Measurements from ENCODE around the gene TUBGCP3.

The TUBGCP3 gene

GRCh38 chr13:112469071-112469745, 118.7 kb downstream of the TUBGCP3 start:
- no peak for DNase-seq

GRCh38 chr13:112468069-112468468, 119.9 kb downstream of the TUBGCP3 start:
- no peak for DNase-seq

GRCh38 chr13:112467236-112467635, 120.7 kb downstream of the TUBGCP3 start:
- no peak for DNase-seq

GRCh38 chr13:112466132-112467058, 121.6 kb downstream of the TUBGCP3 start:
- no peak for DNase-seq

GRCh38 chr13:112465251-112466131, 122.5 kb downstream of the TUBGCP3 start:
- DNase-seq = no peak

- DNase-seq = no peak
These were observed 123.2 kb downstream of the TUBGCP3 start for GRCh38 chr13:112464720-112465119.

- DNase-seq = no peak
These were observed 125.5 kb downstream of the TUBGCP3 start for GRCh38 chr13:112462408-112462807.

GRCh38 chr13:112457485-112457884, 130.5 kb downstream of the TUBGCP3 start:
- no peak for DNase-seq

- no peak for DNase-seq
These were observed 130.9 kb downstream of the TUBGCP3 start for GRCh38 chr13:112457081-112457480.

GRCh38 chr13:112456138-112457056, 131.6 kb downstream of the TUBGCP3 start:
- no peak for DNase-seq

- DNase-seq = no peak
These were observed 132.4 kb downstream of the TUBGCP3 start for GRCh38 chr13:112455476-112456059.

GRCh38 chr13:112454648-112455334, 133.2 kb downstream of the TUBGCP3 start:
- no peak for DNase-seq

GRCh38 chr13:112453874-112454647, 133.9 kb downstream of the TUBGCP3 start:
- no peak for DNase-seq

- DNase-seq = no peak
These were observed 134.6 kb downstream of the TUBGCP3 start for GRCh38 chr13:112453207-112453829.

GRCh38 chr13:112452380-112453206, 135.4 kb downstream of the TUBGCP3 start:
- DNase-seq = no peak

- DNase-seq = no peak
These were observed 136.2 kb downstream of the TUBGCP3 start for GRCh38 chr13:112451512-112452379.

- no peak for DNase-seq
These were observed 137.1 kb downstream of the TUBGCP3 start for GRCh38 chr13:112450904-112451240.
